BE2C (cell line): ENCODE data around the gene CCDC112.

ENCODE experiments used
- DNase-seq: peaks from one replicate; pipeline ENCODE4 v3.0.0-alpha.2; 2020
- H3K27me3 ChIP-seq: fragments of 250-450 bp; sonication (Bioruptor Pico); 2 replicates; pipeline ENCODE4 v1.5.1; 2020; ENCODE audit warnings: mild to moderate bottlenecking
- H3K36me3 ChIP-seq: fragments of 250-450 bp; sonication (Bioruptor Pico); 2 replicates; pipeline ENCODE4 v1.5.1; 2020; ENCODE audit warnings: mild to moderate bottlenecking
- H3K4me1 ChIP-seq: fragments of 250-450 bp; sonication (Bioruptor Pico); 2 replicates; pipeline ENCODE4 v1.5.1; 2020
- H3K4me3 ChIP-seq: 2 replicates; pipeline ENCODE4 v1.5.1; 2011; ENCODE audit warnings: low read depth, low read length
- H3K9me3 ChIP-seq: fragments of 250-450 bp; sonication (Bioruptor Pico); 2 replicates; pipeline ENCODE4 v1.5.1; 2020
- CTCF ChIP-seq: IDR thresholded peaks from 2 replicates; pipeline ENCODE4 v1.5.1; 2012; ENCODE audit warnings: mild to moderate bottlenecking, low read depth, low read length

CCDC112 gene

GRCh38 chr5:115282131-115282530 lies 14.3 kb downstream of the CCDC112 start:
- no peaks in the 10 kb centered on the region for H3K36me3 ChIP-seq
- H3K27me3 ChIP-seq = no peaks in the 10 kb centered on the region
- H3K4me1 ChIP-seq = no peaks in the 10 kb centered on the region; the same call in 1 of the 2 replicates
- DNase-seq = no peak
- H3K9me3 ChIP-seq = no peaks in the 10 kb centered on the region
- H3K4me3 ChIP-seq = no peak overlapping the region
- TF ChIP-seq CTCF = no peak

DNA sequence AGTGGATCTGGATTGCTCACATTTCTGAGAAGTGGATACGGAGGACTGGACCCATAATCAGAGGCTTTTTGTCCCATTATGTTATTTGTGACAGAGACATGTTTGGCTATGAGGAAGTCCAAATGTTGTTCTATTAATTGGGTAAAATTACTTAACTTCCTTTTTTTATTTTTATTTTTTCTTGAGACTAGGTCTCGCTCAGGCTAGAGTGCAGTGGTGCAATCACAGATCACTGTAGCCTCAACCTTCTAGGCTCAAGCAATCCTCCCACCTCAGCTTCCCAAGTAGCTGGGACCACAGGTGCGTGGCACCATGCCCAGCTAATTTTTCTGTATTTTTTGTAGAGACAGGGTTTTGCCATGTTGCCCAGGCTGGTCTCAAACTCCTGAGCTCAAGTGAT lies 21.9 kb downstream of the CCDC112 start:
- no peaks in the 10 kb centered on the region for H3K4me1 ChIP-seq
- H3K27me3 ChIP-seq = no peaks in the 10 kb centered on the region
- H3K36me3 ChIP-seq = peaks cover 12% of the 10 kb centered on the region
- no peak for TF ChIP-seq CTCF
- DNase-seq = no peak
- H3K4me3 ChIP-seq = no peak overlapping the region
- no peaks in the 10 kb centered on the region for H3K9me3 ChIP-seq

DNA sequence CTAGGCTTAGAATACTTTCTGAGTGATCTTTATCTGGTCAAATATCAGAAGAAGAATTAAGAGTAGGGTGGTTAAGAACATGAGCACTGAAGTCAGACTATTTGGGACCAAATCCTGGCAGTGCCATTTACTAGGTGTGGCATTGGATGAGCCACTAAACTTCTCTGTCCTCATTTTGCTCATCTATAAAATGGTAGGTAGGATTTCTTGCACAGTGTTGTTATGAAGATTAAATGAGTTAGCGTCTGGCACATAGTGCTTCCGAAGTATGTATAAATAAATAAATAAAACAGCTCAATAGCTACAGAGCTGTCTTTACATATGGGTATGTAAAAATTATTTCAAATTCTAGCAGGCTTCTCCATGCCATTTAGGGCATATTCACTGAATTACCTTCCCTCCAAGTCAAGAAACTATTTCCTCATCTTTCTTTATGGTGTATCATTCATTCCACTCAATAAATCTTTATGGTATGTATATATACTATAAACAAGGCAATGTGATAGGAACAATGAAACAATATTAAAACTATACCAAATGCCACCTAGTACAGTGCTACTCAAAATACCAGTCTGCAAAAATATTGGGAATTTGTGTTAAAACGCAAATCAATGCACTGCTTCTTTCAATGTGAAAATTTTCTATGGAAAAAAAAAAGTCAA lies 24.0 kb downstream of the CCDC112 start:
- Histone ChIP-seq H3K27me3 (no peaks in the 10 kb centered on the region), H3K36me3 (peaks cover 12% of the 10 kb centered on the region), H3K4me1 (no peaks in the 10 kb centered on the region), H3K4me3 (no peak overlapping the region), H3K9me3 (no peaks in the 10 kb centered on the region)
- DNase-seq = no peak
- no peak for TF ChIP-seq CTCF

GRCh38 chr5:115271295-115272050 lies 25.0 kb downstream of the CCDC112 start:
- no peak for TF ChIP-seq CTCF

DNA sequence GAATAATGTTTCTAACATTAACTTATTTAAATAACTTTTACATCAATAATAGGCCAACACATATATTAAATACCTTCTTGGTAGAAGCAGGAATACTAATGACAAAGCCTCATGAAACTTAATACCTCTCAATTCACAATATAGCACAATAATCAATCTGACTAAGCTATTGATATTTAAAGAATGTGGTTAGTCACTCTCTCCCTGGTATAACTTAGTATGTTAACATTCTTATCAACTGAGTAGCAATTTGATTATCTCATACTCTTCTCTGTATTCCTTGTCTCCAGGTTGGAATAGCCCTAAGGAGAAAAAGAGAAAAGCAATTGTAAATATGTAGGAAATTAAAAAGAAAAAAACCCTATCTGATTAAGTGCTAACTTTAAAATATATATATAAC lies 28.8 kb downstream of the CCDC112 start:
- DNase-seq = no peak
- H3K4me1 ChIP-seq = no peaks in the 10 kb centered on the region
- H3K27me3 ChIP-seq = no peaks in the 10 kb centered on the region
- no peak for TF ChIP-seq CTCF
- H3K9me3 ChIP-seq = no peaks in the 10 kb centered on the region
- H3K36me3 ChIP-seq = no peaks in the 10 kb centered on the region; the same call in none of the 2 replicates
- H3K4me3 ChIP-seq = no peak overlapping the region

More at GRCh38 chr5:115271295-115272050, 25.0 kb downstream of the CCDC112 start:
- Histone ChIP-seq H3K4me3 (no peak overlapping the region), H3K4me1 (no peaks in the 10 kb centered on the region), H3K27me3 (no peaks in the 10 kb centered on the region), H3K9me3 (no peaks in the 10 kb centered on the region), H3K36me3 (peaks cover 12% of the 10 kb centered on the region)
- DNase-seq = no peak

DNA sequence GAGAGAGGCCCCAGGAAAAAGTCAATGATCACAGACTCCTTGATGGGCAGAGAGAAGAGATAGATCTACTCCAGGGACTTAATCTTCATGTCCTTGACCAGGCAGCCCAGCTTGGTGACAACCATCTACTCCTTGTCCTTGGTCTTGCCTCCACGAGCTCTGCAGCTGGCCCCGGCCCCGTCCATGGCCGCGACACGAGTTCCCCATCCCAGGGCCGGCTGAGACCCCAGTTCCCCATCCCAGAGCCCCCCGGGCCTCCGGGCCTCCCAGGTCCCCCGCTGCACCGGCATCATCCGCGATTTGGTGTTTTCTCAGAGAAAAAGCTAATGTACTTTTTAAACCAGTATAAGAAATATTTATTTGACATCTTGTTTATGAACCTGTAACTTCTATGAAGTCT lies 31.2 kb downstream of the CCDC112 start:
- no peak for TF ChIP-seq CTCF
- Histone ChIP-seq H3K4me3 (no peak overlapping the region), H3K27me3 (no peaks in the 10 kb centered on the region), H3K4me1 (no peaks in the 10 kb centered on the region), H3K36me3 (no peaks in the 10 kb centered on the region; the same call in none of the 2 replicates), H3K9me3 (no peaks in the 10 kb centered on the region)
- DNase-seq = no peak
